ENCODE results near the gene NUP37. TPM values are rescaled to one million over a fixed set of nuclear protein-coding genes. Genes with fewer than 3 reads are reported as not detected.
"Not testable (repeated sequence)": the region's sequence is repeated elsewhere in the genome, so short reads cannot be mapped to it uniquely, and the experiment has no call there.

NUP37 gene
- total RNA-seq, 1 donor from 2014 or later, result 23.4 TPM

DNA sequence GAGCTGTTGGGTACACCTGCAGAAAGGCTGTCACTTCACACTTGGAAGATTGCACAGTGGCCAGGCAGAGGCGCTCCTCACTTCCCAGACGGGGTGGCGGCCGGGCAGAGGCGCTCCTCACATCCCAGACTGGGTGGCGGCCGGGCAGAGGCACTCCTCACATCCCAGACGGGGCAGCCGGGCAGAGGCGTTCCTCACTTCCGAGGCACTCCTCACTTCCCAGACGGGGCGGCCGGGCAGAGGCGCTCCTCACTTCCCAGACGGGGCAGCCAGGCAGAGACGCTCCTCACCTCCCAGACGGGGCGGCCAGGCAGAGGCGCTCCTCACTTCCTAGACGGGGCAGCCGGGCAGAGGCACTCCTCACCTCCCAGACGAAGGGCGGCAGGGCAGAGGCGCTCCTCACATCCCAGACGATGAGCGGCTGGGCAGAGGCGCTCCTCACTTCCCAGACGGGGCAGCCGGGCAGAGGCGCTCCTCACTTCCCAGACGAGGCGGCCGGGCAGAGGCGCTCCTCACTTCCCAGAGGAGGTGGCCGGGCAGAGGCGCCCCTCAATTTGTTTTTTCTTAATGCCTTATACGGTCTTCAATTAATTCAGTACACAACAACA lies 30.6 kb downstream of the NUP37 start:
- not testable (repeated sequence) for DNase-seq (ENCODE audit: low spot score)

DNA sequence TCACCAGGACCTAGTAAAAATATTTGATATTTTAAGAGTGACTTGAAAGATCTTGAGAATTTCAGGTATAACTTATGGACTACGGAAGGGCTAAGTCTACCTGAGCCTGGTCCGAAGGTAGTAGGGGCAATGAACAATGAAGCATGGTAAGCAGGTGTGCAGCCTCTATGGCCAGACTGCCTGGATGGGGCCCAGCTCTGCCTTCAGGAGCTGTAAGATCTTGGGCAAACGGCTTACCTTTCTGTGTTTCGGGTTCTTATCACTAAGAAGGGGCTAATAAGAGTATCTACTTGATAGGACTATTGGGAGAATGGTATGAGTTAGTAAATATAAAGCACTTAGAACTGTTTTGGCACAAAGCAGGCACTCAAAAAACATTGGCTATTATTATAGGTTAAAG lies 39.1 kb downstream of the NUP37 start:
- no peak for DNase-seq (ENCODE audit: low spot score)

DNA sequence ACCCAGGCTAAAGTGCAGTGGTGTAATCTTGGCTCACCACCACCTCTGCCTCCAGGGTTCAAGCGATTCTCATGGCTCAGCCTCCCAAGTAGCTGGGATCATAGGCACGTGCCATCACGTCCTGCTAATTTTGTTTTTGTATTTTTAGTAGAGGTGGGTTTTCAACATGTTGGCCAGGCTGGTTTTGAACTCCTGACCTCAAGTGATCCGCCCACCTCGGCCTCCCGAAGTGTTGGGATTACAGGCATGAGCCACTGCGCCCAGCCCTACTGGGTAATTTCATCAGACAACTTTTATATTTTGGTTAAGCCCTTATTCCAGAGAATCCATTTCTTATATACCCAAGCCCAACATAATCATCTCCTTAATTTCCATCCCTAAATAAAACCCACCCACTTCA lies 47.8 kb downstream of the NUP37 start:
- not testable (repeated sequence) for DNase-seq (ENCODE audit: low spot score)

DNA sequence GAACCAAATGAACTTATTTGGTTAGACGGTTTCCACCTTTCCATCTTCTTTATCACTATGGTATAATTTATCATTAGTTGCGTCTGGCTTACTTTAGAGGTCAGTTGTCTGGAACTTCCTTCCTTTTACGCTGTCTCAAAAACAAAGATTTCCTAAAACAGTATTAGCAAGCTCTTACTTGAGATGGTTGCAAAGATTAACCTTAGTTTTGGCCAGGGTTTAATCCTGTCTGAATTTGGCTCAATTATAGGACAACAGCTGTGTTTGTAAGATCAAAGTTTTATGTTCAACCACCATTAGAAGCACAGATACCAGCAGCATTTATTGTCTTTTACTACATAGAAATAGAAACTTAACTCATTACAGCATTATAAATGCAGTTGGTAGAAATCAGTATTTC lies 50.2 kb downstream of the NUP37 start:
- DNase-seq (ENCODE audit: low spot score), result no peak

DNA sequence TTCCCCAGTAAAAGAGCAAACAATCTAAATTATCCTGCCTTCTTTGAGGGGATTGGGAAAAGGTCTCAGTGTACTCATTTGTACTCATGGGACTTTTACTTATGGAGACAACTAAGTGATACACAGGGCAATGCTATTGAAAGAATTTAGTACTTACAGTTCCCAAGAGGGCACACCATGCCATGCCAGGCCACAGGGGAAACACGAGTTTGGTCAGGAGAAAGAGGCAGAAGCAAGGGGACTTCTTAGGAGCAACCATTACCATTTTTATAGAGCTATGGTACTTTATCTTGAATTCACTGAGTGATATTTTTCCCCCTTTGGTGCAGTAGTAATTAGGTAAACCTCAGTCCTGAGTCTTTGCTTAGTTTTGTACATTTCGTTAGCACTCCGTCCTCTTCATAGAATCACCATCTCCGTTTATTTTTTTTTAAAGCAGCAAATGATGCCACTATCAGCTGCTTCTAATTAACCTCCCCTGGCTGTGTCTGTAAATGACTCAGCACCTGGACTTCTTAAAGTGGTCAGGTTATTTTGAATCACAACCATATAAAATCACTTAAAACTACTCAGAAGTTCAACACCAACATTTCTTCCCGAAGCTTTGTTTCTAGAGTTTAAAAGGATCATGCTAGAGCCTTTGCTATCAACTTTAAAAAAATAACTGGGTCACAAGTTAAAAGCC lies 52.2 kb downstream of the NUP37 start:
- no peak for DNase-seq (ENCODE audit: low spot score)

DNA sequence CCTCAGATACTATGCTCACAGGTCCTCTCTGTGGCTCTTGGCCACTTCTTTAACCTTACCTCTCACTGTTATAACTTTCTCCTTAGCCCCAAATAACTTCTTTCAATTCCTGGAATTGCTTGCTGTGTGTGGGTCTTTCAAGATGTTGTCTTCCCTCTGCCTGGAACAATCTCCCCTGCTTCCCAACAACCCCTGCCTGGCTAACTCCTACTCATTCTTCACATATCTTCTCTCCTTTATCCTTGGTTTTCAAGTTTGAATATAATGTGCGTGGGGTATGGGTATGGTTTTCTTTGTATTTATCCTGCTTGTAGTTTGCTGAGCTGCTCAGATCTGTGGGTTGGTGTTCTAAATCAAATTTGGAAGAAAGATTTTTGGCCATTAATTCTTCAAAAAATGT lies 55.4 kb downstream of the NUP37 start:
- DNase-seq (ENCODE audit: low spot score), result no peak

DNA sequence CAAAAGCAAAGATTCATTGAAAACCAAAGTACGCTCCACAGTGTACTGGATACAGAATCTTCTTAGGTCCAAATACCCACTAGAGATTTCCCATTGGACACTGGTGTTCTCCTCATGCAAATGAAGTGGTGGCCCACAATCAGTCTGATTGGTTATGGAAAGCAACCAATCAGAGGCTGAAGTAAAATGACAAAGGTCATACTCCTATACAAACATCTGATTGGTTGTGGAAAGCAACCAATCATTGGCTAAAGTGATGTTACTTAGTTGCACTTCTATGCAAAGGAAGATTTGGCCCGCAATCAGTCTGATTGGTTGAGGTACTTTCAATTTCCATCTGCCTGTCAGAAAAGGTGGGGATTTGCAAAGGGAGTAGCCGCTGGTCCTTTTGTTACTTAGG lies 56.8 kb downstream of the NUP37 start:
- DNase-seq (ENCODE audit: low spot score), result no peak

DNA sequence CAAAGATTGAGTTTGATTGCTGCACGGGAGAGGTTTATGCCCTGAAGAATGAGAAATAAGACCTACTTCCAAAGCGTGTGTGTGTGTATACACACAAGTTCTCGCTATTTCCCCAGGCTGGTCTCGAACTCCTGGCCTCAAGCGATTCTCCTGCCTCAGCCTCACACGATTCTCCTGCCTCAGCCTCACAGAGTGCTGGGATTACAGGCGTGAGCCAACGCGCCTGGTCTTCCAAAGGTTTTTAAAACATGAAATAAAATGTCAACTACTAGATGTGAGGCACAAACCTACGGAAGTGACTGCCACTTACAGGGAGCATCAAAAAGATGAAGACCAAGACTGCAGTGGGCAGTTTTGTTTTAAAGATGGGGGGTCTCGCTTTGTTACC lies 57.5 kb downstream of the NUP37 start:
- no peak for DNase-seq (ENCODE audit: low spot score)

DNA sequence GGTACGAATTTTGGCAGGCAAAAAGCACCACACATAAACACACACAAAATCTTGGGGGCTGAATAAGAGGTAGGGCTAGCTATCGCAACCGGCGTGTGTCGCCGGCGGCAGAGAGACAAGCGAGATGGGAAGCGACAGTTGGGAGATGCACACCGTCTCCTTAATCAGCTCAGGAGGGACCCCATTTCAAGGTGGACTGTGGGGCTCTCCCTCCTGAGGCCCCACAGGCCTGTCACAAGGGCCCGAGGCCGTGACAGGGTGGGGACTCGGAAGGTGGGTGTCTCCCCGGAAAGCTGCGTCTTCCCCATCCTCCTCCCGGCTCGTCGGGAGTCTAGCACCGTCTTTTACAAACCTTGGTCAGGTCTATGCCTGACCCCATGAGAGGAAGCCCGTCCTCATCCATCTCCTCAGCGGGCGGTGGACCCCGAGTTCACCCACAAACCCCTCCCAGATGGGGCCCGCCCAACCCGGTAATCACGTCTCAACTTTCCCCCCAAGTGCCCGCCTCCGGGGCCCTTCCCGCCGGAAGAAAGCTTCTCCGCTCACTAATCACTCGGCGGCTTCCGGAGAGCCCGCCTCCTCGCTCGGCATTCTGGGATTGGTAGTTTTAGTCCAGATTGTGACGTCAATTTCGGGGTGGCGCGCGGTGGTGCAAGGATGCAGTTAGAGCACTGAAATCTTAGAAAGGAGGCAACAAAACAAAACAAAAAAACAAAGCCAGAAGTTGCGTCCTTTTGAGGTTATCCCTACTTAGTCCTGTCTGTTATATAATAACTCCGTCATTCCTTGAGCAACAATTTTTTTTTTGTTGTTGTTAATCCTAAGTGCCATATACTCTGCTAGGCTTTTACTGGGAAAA lies 58.1 kb downstream of the NUP37 start, which contains the start of gene WASHC3:
Gene WASHC3 (minus strand): TSS at position 432 of the 859 bp plus-strand sequence. CDS start 29 bp downstream, at position 403.
- DNase-seq (ENCODE audit: low spot score), result peak; percentile 97

DNA sequence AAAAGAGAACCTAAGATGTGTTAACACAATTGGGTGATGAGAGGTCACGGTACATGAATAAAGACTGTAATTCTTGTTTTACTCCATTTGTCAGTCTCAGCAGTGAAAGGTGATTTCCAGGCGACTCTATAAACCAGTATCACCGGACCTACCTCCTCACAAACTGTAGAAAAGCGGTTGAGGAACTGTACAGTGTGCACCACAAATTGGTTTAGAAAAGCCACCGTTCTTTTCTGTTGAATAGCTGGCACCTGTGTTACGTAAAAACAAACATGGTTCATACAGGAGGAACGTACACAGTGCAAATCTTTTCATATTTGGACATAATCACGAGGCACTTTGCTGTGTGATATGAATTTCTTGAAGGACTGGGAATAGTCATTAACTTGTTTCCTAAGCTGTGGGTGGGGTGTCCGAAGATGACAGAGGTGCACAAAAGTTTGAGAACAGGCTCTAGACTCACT lies 58.8 kb downstream of the NUP37 start:
- DNase-seq (ENCODE audit: low spot score), result no peak

DNA sequence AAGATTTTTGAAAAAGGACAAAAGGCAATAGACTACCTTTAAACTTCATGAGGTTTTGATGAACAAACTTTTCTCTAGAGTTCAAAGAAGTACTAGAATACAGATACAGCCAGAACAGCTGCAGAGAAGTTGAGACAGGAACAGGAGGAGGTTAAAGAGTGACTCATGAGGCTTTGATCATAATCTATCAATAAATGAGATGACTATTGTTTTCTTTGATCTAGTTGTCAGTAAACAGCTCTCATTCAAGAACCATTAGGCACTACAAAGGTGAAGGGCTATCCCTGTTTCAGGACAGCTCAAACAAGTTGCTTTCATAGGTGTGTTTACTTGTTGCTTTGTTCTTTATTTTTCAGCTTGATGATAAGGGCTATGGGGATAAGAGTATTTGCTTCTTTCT lies 60.6 kb downstream of the NUP37 start:
- no peak for DNase-seq (ENCODE audit: low spot score)

DNA sequence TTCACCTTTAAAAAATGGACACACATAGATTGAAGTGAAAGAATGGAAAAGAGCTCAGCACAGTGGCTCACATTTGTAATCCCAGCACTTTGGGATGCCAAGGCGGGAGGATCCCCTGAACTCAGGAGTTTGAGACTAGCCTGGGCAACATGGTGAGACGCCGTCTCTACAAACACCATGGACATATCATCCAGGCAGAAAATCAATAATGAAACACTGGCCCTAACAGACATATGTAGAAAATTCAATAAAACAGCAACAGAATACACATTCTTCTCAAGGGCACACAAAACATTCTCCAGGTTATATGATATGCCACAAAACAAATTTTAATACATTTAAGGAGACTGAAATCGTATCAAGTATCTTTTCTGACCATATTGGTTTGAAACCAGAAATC lies 65.6 kb downstream of the NUP37 start:
- no peak for DNase-seq (ENCODE audit: low spot score)

DNA sequence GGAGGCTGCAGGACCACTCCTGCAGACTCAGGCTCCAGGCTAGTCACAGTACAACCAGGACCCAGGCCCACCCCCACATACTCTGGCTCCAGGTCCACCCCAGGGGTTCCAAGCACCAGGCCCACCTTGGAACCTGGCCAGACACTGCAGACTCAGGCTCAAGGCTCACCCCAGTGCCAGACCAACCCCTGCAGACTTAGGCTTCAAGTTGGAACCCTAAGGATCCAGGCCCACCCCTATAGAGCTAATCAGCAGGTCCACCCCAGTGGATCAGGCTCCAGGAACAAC lies 66.9 kb downstream of the NUP37 start:
- no peak for DNase-seq (ENCODE audit: low spot score)

DNA sequence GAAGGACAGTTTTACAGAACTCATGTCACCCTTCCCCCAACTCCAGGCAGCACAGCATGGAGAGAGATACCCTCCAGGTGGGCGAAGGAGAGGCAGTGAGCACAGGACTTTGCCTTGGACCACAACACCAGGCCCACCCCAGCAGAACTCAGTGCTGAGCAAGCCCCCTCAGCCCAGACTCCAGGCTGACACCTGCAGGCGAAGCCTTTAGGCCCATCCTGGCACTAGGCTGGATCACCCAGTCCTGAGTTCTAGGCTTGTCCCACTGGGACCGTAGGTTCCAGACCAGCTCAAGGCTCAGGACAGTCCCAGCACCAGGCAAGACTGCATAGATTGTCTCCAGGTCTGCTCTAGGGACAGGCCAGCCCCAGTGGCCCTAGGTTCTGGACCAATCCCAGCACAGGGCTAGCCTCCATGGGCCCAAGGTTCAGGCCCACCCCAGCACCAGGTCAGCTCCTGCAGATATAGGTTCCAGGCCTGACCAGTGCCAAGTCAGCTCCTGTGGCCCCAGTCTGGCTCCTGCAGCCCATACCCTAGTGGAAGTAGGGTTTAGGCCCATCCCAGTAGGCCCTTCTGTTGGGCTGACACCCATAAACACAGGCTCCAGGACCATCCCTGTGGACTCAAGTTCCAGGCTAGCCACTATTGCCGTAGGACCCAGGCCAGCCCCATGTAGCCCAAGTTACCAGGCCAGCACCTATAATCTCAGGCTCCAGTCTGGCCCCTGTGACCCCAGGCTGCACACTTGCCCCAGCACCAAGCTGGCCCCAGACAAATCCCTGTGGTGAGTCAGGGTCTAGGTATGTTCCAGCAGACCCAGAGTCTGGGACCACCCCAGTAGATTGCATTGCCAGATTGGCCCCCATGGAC lies 67.5 kb downstream of the NUP37 start:
- DNase-seq (ENCODE audit: low spot score), result no peak

DNA sequence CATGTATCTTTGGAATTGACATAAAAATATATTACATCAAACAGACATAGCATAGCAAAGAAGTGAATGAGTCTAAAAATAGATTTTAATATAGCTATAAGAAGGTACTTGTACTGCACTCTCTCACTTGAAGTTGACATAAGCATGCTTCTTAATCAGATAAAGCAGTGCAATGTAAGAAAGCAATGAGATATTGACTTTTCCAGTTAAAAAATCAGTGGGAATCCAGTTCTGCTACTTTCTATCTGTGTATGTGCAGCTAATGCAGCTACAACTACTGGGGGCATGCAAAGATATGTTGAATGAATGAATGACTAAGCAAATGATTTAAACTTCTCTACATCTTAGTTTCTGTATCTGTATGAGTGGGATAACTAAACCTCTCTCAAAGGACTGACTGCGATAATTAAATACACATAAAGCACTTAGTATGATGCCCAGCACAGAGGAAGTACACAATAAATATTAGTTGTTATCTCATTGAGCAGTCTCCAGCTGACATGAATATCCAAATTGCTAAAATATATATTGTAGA lies 68.4 kb downstream of the NUP37 start:
- no peak for DNase-seq (ENCODE audit: low spot score)

DNA sequence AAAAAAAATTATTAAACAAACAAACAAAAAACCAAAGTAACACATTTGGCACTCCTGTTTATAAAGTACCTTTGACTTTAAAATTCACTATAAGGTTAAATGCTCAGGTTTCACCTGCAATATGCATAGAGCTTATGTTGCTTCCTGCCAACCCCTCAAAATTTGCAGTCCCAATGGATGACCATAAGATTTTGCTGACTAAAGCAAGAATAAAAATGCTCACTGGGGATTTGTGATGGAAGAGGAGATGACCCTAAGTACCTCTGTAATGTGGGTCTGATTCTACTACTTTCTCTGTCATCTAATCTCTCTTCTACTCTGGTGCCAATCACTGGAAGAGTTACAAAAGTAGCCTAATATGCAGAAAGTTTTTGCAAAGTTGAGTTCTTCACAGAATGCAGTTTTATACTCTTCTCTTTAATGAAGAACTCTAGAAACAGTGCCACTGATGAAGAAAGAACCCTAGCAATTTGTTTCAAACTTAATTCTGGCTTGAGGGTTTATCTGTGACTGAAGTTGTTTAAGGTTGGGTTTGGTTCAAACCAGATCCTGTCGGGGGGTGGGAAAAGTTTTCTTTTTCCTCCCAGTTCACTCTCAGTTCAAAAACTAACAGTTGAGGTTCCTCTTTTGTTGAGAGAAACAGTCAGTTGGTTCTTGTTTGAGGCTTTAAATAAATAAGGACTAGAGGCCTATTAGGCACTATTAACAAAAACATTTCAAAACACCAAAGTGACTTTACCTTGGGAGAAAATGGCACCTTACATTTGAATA lies 69.1 kb downstream of the NUP37 start:
- DNase-seq (ENCODE audit: low spot score), result no peak

DNA sequence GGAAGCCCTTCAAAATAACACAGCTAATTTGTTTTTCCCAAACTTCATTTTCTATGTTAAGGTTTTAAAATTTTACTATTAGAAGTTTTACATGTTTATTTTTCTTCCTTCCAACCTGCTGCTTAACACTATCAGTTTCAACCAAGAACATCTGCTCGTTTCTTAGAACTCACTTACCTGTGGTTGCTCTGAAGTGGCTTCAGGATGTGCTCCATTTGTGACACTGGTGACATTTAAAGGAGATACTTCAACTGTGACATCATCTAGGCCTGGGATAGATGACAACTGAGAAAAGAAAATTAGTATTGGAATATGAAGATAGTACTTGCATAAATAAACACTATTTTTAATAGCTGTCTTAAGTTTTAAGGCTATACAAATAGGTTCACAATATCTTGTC lies 76.0 kb downstream of the NUP37 start:
- no peak for DNase-seq (ENCODE audit: low spot score)

DNA sequence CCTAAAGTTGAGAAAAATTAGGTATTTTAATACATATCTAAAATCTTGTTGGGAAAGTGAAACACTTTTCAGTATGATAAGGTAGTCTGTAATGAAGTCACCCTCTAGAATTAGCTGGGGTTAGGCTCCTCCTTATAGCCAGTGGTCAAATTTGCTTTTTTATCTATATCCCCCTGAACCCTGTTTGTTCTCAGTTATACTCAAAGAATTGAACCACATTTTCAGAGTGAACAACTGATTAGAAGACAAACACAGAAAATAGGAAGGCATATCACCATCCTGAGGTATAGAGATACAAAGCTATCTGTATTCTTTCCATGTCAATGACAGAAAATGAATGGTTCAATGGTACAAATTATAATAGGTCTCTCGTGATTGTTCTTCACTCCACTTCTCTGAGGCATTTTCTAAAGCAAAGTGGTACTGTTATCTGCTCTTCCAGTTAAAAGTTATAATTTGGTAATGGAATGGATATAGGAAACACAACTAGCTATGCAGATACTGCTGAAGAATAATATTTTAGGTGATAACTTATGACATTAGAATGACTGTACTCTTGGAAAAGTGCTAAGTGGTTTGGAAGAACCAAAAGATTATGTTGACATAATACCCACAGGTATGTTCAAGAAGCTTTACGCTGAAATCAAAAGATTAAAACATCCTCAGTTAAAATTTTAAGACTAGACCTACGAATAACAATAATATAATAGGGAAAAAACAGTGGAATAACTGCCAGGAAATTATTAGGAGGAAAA lies 85.7 kb downstream of the NUP37 start:
- DNase-seq (ENCODE audit: low spot score), result no peak

DNA sequence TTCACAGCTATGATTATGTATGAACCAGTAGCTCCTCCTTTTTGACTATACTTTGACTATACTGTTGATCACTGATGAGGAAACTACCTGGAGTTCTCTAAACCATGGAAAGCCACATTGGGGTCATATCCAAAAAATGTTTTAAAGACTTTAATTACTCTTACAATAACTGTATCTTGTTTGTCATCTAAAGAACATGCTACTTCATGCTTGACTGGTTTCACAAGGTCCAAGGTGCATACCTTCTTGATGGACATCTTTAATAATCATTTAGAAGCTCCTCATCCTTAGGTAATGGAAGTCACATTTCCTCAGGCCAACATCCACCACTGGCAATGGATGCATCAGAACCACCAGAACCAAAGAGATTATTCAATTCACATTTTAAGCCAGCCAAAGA lies 88.1 kb downstream of the NUP37 start:
- DNase-seq (ENCODE audit: low spot score), result no peak

DNA sequence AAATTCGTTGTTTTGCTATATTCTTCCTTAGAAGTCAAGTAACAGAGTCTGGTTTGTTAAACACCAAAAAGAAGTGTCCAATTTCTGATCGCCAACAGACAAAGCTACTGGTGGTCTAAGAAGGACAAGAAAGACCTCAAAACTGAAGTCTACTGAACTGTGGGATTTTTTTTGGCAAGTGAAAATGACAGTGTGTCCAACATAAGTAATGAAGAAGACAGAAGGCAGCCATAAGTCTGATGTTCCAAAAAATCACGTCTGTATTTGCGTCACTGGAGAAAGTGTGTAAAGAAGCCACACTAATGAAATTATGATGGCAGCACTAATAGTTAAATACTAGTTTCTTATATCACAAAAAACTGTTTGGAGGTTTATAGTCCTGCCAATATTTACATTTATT lies 90.8 kb downstream of the NUP37 start:
- no peak for DNase-seq (ENCODE audit: low spot score)
